ENCODE measurements around the gene LHX3.

Gene LHX3

DNA sequence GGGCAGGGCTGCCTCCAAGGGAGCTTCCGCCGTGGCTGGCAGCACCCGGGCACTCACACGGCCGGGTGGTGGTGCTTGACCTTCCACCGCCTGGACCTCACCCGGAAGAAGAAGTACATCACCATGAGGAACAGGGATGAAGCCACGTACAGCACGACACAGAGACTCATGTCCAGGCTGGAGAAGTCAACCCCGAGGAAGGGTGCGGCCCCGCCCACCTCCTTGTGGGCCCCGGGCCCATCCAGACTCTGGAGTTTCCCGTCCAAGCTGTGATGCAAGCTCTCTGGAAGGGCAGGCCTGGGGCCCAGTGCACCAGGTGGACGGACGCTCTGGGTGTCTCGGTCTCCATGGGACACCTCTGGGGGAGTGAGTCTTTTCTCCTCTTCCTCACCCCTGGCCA is 3.7 kb upstream of the LHX3 start:
- ATAC-seq = no peak
- TF ChIP-seq, protein P1, sequence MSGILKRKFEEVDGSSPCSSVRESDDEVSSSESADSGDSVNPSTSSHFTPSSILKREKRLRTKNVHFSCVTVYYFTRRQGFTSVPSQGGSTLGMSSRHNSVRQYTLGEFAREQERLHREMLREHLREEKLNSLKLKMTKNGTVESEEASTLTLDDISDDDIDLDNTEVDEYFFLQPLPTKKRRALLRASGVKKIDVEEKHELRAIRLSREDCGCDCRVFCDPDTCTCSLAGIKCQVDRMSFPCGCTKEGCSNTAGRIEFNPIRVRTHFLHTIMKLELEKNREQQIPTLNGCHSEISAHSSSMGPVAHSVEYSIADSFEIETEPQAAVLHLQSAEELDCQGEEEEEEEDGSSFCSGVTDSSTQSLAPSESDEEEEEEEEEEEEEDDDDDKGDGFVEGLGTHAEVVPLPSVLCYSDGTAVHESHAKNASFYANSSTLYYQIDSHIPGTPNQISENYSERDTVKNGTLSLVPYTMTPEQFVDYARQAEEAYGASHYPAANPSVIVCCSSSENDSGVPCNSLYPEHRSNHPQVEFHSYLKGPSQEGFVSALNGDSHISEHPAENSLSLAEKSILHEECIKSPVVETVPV (CRISPR knock-in tag; IDR thresholded peaks at IDR 0.05) = no peak
- TF ChIP-seq POU6F1 (CRISPR knock-in tag; IDR thresholded peaks at IDR 0.05; ENCODE audit: borderline replicate concordance, low read depth) = no peak
- TF ChIP-seq ZNF8 (CRISPR knock-in tag; IDR thresholded peaks at IDR 0.05) = no peak
- TF ChIP-seq ISL1 (CRISPR knock-in tag; IDR thresholded peaks at IDR 0.05) = no peak
- no peak for TF ChIP-seq GLIS3 (CRISPR knock-in tag; IDR thresholded peaks at IDR 0.05)
- TF ChIP-seq, protein P2, sequence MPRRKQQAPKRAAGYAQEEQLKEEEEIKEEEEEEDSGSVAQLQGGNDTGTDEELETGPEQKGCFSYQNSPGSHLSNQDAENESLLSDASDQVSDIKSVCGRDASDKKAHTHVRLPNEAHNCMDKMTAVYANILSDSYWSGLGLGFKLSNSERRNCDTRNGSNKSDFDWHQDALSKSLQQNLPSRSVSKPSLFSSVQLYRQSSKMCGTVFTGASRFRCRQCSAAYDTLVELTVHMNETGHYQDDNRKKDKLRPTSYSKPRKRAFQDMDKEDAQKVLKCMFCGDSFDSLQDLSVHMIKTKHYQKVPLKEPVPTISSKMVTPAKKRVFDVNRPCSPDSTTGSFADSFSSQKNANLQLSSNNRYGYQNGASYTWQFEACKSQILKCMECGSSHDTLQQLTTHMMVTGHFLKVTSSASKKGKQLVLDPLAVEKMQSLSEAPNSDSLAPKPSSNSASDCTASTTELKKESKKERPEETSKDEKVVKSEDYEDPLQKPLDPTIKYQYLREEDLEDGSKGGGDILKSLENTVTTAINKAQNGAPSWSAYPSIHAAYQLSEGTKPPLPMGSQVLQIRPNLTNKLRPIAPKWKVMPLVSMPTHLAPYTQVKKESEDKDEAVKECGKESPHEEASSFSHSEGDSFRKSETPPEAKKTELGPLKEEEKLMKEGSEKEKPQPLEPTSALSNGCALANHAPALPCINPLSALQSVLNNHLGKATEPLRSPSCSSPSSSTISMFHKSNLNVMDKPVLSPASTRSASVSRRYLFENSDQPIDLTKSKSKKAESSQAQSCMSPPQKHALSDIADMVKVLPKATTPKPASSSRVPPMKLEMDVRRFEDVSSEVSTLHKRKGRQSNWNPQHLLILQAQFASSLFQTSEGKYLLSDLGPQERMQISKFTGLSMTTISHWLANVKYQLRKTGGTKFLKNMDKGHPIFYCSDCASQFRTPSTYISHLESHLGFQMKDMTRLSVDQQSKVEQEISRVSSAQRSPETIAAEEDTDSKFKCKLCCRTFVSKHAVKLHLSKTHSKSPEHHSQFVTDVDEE (CRISPR knock-in tag; IDR thresholded peaks at IDR 0.05) = no peak
- no peak for TF ChIP-seq OSR1 (CRISPR knock-in tag; IDR thresholded peaks at IDR 0.05)
- TF ChIP-seq SNAI2 (CRISPR knock-in tag; IDR thresholded peaks at IDR 0.05) = no peak
- TF ChIP-seq TOX (CRISPR knock-in tag; IDR thresholded peaks at IDR 0.05; ENCODE audit: borderline replicate concordance) = no peak
- TF ChIP-seq PPARA (CRISPR knock-in tag; IDR thresholded peaks at IDR 0.05; ENCODE audit: borderline replicate concordance) = no peak
- TF ChIP-seq ZNF70 (CRISPR knock-in tag; IDR thresholded peaks at IDR 0.05) = no peak
- no peak for TF ChIP-seq RARB (CRISPR knock-in tag; IDR thresholded peaks at IDR 0.05)

DNA sequence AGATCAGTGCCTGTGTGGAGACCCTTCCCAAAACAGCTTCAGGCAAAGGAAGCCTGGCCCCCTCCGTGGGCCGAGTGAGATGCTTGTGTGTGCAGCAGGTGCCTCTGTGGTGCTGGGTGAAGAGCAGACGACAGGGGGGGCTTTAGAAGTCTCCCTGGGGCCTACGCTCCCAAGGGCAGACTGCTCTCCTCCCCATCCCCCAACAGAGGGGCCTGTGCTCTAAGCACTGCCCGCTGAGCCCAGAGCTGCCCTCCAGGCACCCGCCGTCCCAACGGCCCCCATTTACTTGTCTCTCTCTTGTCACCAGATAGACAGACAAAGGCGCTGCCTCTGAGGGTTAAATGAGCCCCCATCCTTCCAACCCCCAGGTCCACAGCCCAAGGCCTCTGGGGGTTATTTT is 2.7 kb upstream of the LHX3 start:
- TF ChIP-seq ZNF70 (CRISPR knock-in tag; IDR thresholded peaks at IDR 0.05) (no peak), OSR1 (CRISPR knock-in tag; IDR thresholded peaks at IDR 0.05) (no peak), GLIS3 (CRISPR knock-in tag; IDR thresholded peaks at IDR 0.05) (no peak), ARNTL (CRISPR knock-in tag; IDR thresholded peaks at IDR 0.05; ENCODE audit: borderline replicate concordance, low read depth) (no peak), ZNF565 (CRISPR knock-in tag; conservative IDR thresholded peaks at IDR 0.05; ENCODE audit: low read depth) (no peak), ISL1 (CRISPR knock-in tag; IDR thresholded peaks at IDR 0.05) (no peak), RARB (CRISPR knock-in tag; IDR thresholded peaks at IDR 0.05) (no peak), POU6F1 (CRISPR knock-in tag; IDR thresholded peaks at IDR 0.05; ENCODE audit: borderline replicate concordance, low read depth) (no peak), PPARA (CRISPR knock-in tag; IDR thresholded peaks at IDR 0.05; ENCODE audit: borderline replicate concordance) (no peak), CSDC2 (CRISPR knock-in tag; IDR thresholded peaks at IDR 0.05) (no peak), BACH2 (CRISPR knock-in tag; IDR thresholded peaks at IDR 0.05; ENCODE audit: borderline replicate concordance) (no peak)
- TF ChIP-seq, protein P1 (CRISPR knock-in tag; IDR thresholded peaks at IDR 0.05) = no peak
- TF ChIP-seq, protein P3, sequence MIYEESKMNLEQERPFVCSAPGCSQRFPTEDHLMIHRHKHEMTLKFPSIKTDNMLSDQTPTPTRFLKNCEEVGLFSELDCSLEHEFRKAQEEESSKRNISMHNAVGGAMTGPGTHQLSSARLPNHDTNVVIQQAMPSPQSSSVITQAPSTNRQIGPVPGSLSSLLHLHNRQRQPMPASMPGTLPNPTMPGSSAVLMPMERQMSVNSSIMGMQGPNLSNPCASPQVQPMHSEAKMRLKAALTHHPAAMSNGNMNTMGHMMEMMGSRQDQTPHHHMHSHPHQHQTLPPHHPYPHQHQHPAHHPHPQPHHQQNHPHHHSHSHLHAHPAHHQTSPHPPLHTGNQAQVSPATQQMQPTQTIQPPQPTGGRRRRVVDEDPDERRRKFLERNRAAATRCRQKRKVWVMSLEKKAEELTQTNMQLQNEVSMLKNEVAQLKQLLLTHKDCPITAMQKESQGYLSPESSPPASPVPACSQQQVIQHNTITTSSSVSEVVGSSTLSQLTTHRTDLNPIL (CRISPR knock-in tag; IDR thresholded peaks at IDR 0.05; ENCODE audit: low read depth) = no peak
- TF ChIP-seq, protein P2 (CRISPR knock-in tag; IDR thresholded peaks at IDR 0.05) = no peak
- ATAC-seq = no peak
